HCT116 (cell line): ENCODE data around the gene ZNF91.
"Not testable (repeated sequence)": the region's sequence is repeated elsewhere in the genome, so short reads cannot be mapped to it uniquely, and the experiment has no call there.

Source experiments
- ATF3 ChIP-seq: IDR thresholded peaks from 2 replicates; pipeline ENCODE4 v1.6.1; 2012
- CTCF ChIP-seq, 3 experiments: fragments of 200-600 bp in 1 of 3; sonication (generic) in 1 of 3; IDR thresholded peaks in 2 of 3; conservative IDR thresholded peaks in 1 of 3; 2 replicates each; pipeline ENCODE4 v1.5.1; 2012 to 2017; ENCODE audit warnings: low read depth in 2 of 3, low read length in 2 of 3, antibody characterized with exemption in 1 of 3, borderline replicate concordance in 1 of 3, control low read depth in 1 of 3, mild to moderate bottlenecking in 1 of 3, mixed read lengths in 1 of 3, mixed run types in 1 of 3, moderate library complexity in 1 of 3; ENCODE audit not compliant: insufficient read depth in 1 of 3
- EZH2 ChIP-seq: fragments of 200-600 bp; sonication (generic); IDR thresholded peaks from 2 replicates; pipeline ENCODE4 v1.6.1; 2017; ENCODE audit warnings: antibody characterized with exemption, mixed run types
- EZH2phosphoT487 ChIP-seq: fragments of 200-600 bp; IDR thresholded peaks from 2 replicates; pipeline ENCODE4 v1.6.1; 2018; ENCODE audit warnings: antibody characterized with exemption, borderline replicate concordance
- POLR2A ChIP-seq: IDR thresholded peaks from 2 replicates; pipeline ENCODE4 v1.7.0; 2011; ENCODE audit warnings: borderline replicate concordance; ENCODE audit not compliant: insufficient read depth, insufficient read length; ENCODE audit errors: extremely low read depth
- POLR2AphosphoS5 ChIP-seq: IDR thresholded peaks from 2 replicates; pipeline ENCODE4 v1.6.1; 2011; ENCODE audit warnings: mild to moderate bottlenecking, low read depth, low read length, moderate library complexity
- REST ChIP-seq: IDR thresholded peaks from 2 replicates; pipeline ENCODE4 v1.6.1; 2012; ENCODE audit warnings: low read depth
- SIN3A ChIP-seq: IDR thresholded peaks from 2 replicates; pipeline ENCODE4 v1.6.1; 2012; ENCODE audit warnings: low read depth
- SP1 ChIP-seq: IDR thresholded peaks from 2 replicates; pipeline ENCODE4 v1.6.1; 2012; ENCODE audit warnings: low read depth
- TCF7L2 ChIP-seq: IDR thresholded peaks from 2 replicates; pipeline ENCODE4 v1.7.0; 2011; ENCODE audit warnings: borderline replicate concordance, inconsistent platforms; ENCODE audit not compliant: insufficient read depth, insufficient read length; ENCODE audit errors: extremely low read depth
- ZNF274 ChIP-seq: fragments of 200-500 bp; sonication (Bioruptor generic); IDR thresholded peaks from 2 replicates; pipeline ENCODE4 v1.6.1; 2014; ENCODE audit warnings: mild to moderate bottlenecking, low read depth, low read length, inconsistent platforms
- TF ChIP-seq, protein P1 (sequence below): IDR thresholded peaks from 2 replicates; pipeline ENCODE4 v1.6.1; 2011; ENCODE audit warnings: mild to moderate bottlenecking, low read length, moderate library complexity; ENCODE audit not compliant: insufficient replicate concordance; ENCODE audit errors: extremely low read depth

DNA sequence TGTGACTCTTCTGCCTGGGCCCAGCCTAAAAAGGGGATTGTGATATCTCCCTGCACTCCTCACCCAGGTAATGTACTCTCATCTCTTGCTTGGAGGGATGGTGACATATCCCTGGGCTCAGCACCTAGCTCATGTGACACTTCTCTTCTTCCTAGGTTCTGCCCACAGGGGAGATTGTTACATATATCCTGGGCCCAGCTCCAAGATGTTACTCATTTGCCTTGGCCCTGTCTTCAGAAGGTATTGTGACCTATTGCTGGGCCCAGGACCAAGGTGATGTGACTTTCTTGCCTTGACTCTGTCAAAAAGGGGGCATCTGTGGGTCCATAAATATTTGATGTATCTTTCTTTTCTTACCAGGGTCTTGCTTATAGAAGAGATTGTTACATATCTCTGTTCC, 73.9 kb downstream of the ZNF91 start:
- TF ChIP-seq SIN3A; CTCF (IDR thresholded peaks at IDR 0.05 in 2 of 3, conservative IDR thresholded peaks at IDR 0.05 in 1 of 3; ENCODE audit: borderline replicate concordance in 1 of 3, insufficient read depth in 1 of 3, low read depth in 2 of 3, low read length in 2 of 3); EZH2; POLR2AphosphoS5; ATF3; REST; ZNF274; EZH2phosphoT487; POLR2A; SP1; TCF7L2: not testable (repeated sequence)
- TF ChIP-seq, protein P1, sequence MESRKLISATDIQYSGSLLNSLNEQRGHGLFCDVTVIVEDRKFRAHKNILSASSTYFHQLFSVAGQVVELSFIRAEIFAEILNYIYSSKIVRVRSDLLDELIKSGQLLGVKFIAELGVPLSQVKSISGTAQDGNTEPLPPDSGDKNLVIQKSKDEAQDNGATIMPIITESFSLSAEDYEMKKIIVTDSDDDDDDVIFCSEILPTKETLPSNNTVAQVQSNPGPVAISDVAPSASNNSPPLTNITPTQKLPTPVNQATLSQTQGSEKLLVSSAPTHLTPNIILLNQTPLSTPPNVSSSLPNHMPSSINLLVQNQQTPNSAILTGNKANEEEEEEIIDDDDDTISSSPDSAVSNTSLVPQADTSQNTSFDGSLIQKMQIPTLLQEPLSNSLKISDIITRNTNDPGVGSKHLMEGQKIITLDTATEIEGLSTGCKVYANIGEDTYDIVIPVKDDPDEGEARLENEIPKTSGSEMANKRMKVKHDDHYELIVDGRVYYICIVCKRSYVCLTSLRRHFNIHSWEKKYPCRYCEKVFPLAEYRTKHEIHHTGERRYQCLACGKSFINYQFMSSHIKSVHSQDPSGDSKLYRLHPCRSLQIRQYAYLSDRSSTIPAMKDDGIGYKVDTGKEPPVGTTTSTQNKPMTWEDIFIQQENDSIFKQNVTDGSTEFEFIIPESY: not testable (repeated sequence)
